Measurements from ENCODE around the gene LRCH4.

LRCH4 gene

DNA sequence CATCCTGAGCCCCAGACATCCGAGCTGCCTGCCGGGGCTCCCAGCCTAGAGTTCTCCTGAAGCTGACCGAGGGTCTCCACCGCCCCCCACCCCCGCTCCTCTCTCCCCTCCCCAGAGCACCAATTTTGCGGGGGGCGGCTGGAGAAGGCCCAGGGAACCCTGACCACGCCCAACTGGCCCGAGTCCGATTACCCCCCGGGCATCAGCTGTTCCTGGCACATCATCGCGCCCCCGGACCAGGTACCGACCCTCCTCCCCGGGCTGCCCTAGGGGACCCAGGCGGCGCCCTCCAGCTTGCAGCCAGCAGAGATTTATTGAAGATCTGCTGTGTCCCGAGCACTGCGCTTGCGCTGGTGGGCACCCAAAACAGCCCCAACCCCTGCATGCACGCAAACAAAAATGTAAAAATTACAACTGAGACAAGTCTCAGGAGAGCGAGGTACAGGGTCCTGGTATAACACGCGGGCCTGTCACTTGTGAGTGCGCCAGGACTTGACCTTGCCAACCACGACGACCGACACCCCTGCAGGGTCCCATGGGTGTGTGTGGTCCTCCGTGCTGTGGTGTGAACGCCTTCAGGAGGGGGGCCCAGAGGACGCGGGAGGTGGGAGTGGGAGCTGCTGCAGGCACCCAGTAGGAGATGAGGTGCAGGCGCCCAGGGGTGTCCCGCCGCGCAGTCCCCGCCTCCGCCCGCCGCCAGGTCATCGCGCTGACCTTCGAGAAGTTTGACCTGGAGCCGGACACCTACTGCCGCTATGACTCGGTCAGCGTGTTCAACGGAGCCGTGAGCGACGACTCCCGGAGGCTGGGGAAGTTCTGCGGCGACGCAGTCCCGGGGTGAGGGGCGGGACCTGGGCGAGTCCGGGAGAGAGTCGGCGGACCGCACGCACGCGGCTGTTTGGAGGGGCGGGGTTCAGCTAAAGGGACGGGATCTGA is 19.3 kb upstream of the LRCH4 start:
- no peak for DNase-seq

DNA sequence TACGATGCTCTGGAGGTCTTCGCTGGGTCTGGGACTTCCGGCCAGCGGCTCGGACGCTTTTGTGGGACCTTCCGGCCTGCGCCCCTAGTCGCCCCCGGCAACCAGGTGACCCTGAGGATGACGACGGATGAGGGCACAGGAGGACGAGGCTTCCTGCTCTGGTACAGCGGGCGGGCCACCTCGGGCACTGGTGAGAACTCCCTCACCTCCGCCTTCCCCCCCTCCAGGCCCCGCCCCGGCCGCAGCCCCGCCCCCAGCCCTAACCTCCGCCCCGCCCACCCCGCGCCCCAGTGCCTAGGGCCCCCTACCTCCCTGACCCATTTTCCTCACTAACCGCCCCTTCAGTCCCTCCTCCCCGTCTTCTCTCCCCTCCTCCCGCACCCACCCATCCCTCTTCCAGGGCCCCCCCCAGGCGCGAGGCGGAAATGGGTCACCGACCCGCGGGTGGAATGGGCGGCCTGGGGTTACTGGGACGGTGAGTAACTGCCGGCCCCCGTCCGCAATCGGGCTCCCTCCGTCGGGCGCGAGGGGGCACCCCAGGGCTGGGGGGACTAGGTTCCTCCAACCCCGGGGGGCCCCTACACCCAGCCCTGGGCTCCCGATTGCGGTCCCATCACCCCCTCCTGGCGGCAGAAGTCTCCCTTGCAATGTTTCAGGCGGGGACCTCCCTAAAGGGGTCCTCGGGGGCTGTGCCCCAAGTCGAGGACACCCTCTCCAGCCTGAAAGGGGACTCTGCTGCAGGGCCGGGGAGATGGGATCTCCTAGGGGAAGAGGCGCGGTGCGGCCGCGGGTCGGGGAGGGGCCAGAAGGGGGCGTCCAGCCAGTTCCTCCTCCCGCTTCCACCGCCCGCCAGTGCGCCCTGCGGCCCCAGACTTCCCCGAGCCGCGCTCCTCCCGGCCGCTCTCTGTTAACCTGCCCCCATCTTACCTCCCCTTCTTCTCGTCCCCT is 18.4 kb upstream of the LRCH4 start:
- peak; percentile 58 to 69 for DNase-seq

DNA sequence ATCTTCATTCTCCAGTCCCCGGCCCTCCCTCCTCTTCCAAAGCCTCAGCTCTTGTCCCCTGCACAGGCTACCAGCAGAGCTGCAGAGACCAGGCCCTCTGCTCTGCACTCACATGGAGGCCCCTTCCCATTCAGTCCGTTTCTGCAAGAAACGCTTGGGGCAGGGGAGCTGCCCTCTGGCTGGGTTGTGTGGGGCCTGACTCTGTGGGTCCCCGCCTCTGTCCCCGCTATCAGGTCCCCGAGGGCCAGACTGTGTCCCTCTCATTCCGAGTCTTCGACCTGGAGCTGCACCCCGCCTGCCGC is 17.7 kb upstream of the LRCH4 start:
- no peak for DNase-seq

DNA sequence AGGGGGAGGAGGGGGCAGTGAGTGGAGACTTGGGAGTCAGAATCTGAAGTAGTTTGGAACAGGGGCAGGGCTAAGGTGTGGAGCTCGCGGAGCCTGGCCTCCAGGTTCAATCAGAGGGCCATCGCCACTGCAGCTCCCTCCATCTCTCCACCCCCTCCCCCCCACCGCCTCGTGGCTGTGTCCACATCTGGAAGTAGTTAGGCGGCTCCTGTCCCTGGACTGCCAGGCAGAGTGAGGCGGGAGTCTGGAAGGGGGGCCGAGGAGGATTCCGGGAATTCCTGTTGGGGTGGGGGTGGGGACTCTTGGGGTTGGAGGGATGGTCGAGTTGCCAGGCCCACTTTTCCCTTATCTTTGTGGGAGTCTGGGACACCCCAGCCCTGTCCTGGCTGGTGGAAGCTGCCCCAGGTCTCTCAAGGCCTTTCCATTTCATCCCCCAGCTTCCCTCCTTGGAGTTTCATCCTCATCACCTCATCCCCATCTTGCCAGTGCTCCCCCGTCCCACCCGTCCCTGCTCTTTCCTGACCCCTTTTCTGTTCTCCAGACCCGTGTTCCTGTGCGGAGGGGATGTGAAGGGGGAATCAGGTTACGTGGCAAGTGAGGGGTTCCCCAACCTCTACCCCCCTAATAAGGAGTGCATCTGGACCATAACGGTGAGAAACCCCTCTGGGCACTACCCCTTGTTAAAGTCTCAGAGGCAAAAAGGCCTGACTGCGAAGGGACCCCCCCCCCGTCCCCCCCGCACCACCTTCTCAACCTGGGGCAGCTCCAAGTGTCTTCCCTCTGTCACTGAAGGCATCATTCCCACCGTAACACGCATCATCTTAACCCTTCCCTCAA is 17.2 kb upstream of the LRCH4 start:
- DNase-seq: no peak

DNA sequence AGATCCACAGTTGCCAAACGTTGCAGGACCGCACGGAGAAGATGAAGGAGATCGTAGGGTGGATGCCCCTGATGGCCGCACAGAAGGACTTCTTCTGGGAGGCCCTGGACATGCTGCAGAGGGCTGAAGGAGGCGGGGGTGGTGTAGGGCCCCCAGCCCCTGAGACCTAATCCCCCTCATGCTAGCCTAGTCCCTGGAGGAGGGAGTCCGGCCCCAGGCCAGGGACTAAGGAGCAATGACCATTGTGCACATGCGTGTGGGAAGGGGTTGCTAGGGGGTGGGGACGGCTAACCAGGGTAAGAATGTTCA is 14.8 kb upstream of the LRCH4 start:
- no peak for DNase-seq

DNA sequence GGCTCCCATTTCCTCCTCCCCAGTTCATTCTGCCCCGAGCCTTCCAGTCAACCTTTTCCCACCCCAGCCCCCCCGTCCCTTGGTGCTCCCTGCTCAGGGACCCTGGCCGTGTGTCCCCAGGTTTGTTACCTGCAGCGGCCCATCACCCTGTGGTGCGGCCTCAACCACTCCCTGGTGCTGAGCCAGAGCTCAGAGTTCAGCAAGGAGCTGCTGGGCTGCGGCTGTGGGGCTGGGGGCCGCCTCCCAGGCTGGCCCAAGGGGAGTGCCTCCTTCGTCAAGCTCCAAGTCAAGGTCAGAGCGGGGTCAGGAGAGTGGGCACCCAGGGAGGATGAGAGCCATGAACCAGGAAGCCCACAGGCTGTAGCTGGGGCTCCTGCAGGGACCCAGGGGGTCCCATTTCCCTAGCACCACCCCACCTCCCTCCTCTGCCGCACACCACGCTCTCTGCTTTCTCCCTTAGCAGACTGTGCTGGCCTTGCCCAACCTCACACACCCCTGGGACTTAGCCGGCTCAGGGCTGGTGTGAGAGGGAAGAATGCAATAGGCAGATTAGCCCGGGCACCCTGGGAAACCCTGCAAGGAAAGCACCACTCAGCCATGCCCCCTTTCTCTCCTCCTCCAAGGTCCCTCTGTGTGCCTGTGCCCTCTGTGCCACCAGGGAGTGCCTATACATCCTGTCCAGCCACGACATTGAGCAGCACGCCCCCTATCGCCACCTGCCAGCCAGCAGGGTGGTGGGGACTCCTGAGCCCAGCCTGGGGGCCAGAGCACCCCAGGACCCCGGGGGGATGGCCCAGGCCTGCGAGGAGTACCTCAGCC is 14.2 kb upstream of the LRCH4 start:
- DNase-seq: no peak

DNA sequence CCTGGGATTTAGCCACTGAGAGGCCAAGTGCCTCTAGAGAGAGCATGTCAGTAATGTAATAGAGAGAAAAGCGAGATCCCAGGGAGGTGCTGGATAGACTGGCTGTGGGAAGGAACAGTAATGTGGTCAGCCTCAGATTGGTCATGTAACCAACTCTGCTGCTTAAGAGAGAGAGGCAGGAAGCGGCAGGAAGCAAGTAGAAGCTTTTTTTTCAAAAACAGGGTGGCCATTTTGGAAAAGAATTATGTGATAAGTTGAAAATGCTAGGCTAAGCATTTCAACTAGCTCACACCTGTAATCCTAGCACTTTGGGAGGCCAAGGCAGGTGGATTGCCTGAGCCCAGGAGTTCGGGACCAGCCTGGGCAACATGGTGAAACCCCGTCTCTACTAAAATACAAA is 12.5 kb upstream of the LRCH4 start:
- DNase-seq: no peak

DNA sequence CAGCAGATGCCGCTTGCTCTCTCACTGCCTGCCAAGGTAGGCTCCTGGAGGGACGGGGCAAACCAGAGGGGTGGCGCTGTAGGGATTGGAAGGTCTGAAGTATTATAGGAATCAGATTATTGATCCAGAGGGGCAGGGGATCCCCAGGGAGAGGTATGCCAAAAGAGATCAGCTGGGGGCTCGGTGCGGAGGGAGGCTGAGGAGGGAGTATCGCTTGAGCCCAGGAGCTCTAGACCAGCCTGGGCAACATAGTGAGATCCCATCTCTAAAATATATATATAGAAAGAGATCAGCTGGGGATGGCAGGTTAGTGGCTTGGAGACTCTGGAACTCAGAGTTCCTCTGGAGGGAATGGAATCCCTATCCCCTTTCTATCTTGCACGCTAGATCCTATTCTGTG is 9.3 kb upstream of the LRCH4 start:
- no peak for DNase-seq

DNA sequence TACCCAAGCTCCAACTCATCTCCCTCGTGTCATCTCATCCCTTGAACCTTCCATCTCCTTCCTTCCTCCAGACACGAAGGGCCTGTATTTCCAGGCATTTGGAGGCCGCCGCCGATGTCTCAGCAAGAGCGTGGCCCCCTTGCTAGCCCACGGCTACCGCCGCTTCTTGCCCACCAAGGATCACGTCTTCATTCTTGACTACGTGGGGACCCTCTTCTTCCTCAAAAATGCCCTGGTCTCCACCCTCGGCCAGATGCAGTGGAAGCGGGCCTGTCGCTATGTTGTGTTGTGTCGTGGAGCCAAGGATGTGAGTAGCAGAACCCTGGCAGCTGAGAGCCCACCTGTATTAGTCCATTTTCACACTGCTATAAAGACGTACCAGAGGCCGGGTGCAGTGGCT is 5.7 kb upstream of the LRCH4 start:
- DNase-seq: no peak

DNA sequence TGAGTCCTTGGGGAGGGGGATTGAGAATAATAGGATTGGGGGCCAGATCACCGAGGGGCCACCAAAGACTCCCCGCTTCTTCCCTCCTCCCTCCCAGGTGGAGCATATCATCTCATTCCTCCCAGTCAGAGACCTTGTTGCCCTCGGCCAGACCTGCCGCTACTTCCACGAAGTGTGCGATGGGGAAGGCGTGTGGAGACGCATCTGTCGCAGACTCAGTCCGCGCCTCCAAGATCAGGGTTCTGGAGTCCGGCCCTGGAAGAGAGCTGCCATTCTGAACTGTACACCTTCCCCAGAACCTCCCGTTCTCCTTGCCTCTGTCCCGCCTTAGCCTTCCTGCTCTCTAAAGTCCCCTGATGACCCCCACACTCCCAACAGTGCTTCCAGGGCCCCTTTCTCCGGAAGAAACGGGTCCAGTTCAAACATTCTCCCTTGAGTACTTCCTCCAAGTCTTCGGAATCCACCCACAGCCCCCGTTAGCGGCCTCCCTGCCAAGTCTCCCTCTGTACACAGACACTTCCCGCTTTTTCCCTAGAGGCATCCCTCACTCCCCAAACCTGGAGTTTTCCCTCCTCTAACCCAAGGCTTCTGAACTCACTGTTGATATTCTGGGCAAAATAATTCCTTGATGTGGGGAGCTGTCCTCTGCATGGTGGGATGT is 4.3 kb upstream of the LRCH4 start:
- no peak for DNase-seq

DNA sequence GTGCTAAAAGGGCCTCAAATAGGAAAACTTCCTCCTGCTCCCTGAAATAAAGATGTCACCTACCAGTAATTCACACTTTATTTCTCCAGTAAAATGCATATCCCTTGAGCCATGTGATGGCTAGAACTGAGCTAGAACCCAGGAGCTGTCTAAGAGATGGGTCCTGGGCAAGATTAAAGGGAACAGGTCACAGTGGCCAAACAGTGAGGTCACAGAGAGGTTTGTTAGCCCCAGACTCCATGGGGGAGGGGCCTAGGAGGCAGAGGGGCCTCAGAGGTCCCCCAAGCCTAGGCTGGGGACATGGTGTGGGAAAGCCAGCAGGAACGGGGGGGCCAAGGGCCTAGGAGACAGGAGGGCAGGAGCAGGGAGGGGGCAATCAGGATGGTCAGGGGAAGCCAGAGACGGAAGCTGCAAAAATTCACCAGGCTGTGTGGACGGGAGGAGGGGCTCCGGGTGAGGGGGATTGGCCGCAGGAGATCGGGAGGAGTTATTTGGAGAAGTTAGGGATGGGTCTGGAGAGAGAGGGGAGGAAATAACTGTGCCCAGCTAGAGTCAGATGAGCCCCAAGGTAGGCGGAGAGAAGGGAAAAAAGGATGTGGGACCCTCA is 3.5 kb upstream of the LRCH4 start:
- no peak for DNase-seq

DNA sequence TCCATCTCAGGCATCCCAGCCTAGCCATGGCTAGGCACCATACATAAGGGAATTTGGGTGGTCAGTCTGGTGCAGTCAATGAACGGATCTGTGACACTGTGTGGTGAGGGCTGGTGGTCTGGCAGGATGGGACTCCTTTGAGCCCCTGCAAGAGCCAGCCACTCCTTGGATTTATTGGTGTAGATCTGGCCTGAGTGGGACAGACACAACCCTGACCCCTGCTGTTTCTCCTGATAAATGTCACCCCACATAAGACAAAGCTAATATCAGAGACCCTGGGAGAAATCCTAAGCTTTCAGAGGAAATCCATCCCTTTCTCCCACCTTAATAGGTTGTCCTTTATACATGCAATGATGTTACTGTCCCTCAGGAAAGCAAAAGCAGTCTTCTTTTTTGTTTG is 2.5 kb upstream of the LRCH4 start:
- DNase-seq: no peak

DNA sequence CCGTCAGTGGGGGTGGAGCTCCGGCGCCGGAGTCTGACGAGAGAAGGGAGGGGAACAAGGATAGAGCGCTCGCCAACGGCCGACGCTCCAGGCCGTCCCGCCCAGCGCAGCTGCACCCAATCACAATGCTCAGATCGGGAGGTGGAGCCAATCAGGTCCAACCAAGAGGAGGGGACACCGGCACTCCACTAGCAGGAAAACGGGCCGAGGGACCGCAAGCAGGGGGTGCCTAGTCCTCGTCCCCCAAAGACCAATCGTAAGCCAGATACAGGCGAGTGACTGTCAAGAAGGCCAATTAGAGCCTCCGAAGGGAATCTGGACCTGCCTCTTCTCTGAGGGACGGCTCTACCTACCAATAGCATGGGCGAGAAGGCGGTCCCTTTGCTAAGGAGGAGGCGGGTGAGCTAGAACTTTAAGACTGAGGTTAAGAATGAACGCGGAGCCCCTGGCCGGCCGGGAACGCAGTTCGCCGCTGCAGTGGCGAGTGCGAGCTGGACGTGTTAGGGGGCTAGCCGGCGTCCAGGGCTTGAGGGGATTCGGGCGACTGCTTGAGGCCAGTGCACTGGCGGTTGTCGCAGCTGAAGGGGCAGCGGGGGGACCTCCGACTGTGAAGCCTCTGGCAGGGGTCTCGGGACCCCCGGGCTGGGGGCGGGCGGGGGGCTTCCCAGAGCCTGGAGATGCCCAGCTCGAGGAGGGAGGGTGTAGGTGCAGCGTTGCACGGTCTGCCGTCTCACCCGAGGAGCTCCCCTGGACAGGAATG is 517 bp upstream of the LRCH4 start, which contains the start of gene FBXO24:
FBXO24 (plus strand) TSS at position 63 of the 760 bp plus-strand sequence; CDS start at position 361, 298 bp downstream.
- peak; percentile 96 to 100 for DNase-seq

DNA sequence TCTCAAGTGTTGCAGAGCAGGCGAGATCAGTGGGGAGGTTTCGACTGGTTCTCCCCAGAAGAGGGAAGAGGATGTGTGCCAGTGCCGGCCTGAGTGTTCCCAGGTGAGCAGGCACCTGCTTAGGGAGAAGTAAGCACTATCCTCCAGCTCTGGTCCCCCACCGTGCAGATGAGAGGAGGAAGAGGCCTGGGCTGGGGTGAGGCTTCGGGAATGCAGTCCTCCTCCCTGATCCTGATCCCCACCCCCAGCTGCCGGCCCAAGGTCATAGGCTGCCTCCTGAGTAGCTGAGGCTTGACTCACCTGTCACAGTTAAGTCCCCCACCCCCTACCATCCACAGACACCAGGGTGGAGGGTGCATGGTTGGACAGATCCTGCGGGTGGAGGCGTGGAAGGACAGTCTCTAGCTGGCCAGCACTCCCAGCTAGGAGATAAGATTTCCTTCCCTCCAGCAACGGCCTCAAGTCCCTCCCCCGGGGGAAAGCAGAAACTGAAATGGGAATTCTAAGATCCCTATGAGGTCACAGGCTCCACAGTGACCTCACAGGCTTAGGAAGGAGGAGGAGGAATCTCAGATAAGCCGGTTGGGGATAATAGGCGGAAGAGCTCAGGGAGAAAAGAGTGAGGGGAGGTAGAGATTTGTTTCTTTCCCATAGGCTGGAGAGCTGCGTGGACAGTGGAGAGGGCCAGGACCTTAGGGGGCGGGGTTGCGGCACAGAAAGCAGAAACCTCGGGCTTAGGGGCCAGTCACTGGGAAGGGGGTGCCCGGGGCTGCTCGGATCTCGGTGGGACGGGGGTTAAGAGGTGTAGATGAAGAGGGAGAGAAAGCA is 1.0 kb downstream of the LRCH4 start:
- no peak for DNase-seq

DNA sequence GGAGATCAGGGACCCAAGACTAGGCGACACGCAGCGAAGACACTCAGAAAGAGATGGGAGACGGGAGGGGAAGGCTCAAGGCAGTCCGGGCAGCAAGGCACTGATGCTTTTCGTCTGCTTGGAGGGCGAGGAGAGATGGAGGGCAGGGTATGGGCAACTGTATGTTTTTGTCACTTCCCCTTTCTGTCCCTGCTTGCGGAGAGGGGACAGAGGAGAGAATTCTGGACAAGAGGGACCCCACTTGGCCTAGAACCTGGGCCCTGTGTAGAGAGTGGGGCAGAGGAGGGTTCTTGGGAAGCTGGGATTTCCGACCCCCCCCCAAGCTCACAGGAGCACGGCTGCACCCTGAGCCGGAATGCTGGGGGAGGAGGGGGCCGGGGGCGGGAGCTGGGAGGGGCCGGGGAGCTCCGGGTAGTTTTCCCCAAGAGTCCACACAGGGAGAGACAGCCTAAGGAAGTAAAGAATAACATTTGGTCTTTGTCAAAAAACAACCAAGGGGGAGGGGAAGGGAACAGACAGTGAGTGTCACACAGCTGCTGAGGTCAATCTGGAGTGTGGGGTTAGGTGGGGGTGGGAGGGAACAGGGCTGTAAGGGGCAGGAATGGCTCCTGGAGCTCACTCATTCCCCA is 1.8 kb downstream of the LRCH4 start:
- no peak for DNase-seq

DNA sequence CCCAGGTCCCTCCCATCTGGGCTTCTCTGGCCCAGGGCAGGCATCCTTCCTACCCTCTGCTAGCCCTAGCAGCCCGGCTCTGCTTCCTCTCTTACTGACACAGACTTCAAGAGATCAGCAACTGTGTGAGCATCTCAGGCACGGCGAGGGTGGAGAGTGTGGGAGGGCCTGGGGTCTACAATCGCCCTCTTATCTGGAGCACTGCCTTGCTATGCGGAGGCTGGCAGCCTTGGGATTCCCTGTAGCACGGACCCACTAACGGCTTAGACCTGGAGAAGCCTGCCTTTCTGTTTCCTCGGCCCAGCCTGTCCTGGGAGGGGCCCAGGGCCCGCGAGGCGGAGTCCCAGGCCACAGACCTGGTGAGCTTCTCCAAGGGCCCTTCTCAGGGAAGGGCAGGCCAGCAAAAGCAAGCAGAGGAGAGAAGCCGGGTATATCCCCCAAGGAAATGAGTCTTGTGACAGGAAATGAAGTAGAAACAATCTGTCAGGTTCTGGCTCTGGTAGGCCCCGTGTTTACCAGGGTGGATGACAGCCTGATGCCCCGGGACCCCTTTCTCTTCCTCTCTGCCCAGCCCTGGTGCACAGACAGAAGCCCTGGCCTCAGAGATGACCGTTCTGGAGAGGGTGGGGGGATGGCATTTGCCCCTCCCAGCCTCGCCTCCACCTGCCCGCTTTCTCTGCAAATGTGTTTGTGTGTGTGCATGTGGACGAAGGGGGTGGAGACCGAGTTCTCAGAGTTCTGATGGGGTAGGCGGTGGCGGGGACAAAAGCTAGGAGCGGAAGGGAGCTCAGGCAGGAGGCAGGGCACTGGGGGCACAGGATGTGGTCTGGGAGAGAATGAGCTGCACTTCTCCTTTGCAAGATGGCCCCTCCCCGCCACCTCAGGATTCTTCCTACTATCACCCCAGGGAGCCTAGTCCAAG is 2.5 kb downstream of the LRCH4 start:
- peak; percentile 46 to 54 for DNase-seq

DNA sequence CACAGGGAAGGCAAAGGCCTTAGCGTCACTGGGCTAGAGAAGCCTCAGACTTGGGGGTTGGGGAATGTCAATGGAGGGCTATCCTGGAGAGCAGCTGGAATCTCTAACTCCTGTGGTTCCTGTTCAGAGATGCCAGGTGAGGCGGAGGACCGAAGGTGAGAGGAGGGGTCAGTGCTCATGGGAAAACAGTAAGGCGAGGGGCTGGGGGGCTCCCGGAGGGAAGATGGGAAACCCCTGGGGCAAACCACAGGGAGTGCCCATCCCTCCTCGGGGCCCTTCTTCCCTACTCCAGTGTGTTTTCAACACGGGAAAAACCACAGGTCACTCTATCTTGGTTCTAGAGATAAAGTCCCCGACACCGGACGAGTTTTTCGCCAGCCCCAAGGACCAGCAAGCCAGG is 3.3 kb downstream of the LRCH4 start:
- DNase-seq: no peak

DNA sequence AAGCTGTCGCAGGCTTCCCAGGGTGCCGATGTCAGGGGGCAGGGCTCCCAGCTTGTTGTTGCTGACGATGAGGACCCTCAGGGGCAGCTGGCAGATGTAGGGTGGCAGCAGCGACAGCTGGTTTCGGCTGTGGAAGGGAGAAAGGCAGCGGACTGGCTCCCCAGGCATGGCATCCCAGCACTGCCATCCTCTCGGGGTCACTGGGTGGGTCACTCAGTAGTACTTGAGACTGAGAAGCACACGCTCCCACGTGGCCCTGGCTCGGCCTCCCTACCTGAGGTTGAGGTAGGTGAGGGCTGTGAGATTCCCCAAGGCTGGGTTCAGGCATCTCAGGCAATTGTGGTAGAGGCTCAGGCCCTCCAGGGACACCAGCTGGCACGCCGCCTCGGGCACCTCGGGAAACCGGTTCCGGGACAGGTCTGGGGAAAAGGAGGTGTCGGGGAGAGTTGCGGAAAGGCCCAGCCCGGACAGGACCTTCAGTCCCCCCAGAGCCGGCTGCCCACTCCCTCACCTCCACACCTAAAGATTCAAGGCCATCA is 3.8 kb downstream of the LRCH4 start:
- DNase-seq: no peak

Data from stimulated activated CD4-positive, alpha-beta T cell treated with anti-CD3 and anti-CD28 coated beads, Interleukin-4, amount 100 ng/mL, for 4 hours (primary cell).